ENCODE measurements around the gene AHCYL2. TPM values are rescaled to one million over a fixed set of nuclear protein-coding genes. Genes with fewer than 3 reads are reported as not detected.

AHCYL2 gene
- total and polyA plus RNA-seq, 4 donors: 2.0 to 10.0 (median 3.6) TPM

DNA sequence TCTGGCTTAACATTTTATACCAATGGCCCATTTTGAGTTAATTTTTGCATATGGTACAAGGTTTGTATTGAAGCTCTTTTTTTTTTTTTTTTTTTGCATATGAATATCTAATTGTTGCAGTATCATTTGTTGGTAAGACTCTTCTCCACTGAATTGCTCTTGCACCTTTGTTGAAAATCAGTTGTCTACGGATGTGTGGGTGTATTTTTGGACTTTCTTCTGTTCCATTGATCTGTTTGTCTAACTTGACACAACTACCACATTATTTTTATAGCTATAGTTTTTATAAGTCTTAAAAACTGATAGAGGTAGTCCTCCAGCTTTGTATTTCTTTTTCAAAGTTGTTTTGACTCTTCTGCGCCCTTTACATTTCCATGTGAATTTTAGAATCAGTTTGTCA is 53.9 kb downstream of the AHCYL2 start:
- WGBS: 65% methylated on average over 2 of the region's 2 CpGs
- no peak overlapping the region for H3K4me3 ChIP-seq (ENCODE audit: low read depth in 1 of 3, low read length in 3 of 3)
- no peaks in the 10 kb centered on the region for H3K27me3 ChIP-seq (ENCODE audit: control insufficient read depth in 4 of 4, insufficient read depth in 4 of 4, low read length in 3 of 4)
- peaks cover 1 to 6% (median 3%) of the 10 kb centered on the region in 4 donors for H3K4me1 ChIP-seq (ENCODE audit: control insufficient read depth in 4 of 4, insufficient read depth in 4 of 4, low read length in 3 of 4)
- DNase-seq (ENCODE audit: low spot score): no peak
- no peaks in the 10 kb centered on the region for H3K36me3 ChIP-seq (ENCODE audit: control insufficient read depth in 4 of 4, insufficient read depth in 3 of 4, low read depth in 1 of 4, low read length in 3 of 4)
- H3K27ac ChIP-seq (ENCODE audit: low read depth in 1 of 2, low read length in 2 of 2): no peak overlapping the region
- no peaks in the 10 kb centered on the region for H3K9me3 ChIP-seq (ENCODE audit: control insufficient read depth in 4 of 4, low read length in 3 of 4)
- no peak overlapping the region for H3K9ac ChIP-seq (ENCODE audit: low read depth in 1 of 2, low read length in 2 of 2)
- TF ChIP-seq HNF4A (conservative IDR thresholded peaks at IDR 0.05) (peak; percentile 24 to 55), FOXA1 (IDR thresholded peaks at IDR 0.05) (no peak), FOXA2 (IDR thresholded peaks at IDR 0.05) (no peak), GABPA (IDR thresholded peaks at IDR 0.05 in 1 of 2, conservative IDR thresholded peaks at IDR 0.05 in 1 of 2) (no peak), YY1 (IDR thresholded peaks at IDR 0.05) (peak; percentile 17), RAD21 (IDR thresholded peaks at IDR 0.05) (no peak), NR2F2 (IDR thresholded peaks at IDR 0.05) (no peak)
- TF ChIP-seq, protein P1, sequence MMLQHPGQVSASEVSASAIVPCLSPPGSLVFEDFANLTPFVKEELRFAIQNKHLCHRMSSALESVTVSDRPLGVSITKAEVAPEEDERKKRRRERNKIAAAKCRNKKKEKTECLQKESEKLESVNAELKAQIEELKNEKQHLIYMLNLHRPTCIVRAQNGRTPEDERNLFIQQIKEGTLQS (IDR thresholded peaks at IDR 0.05): no peak
- TF ChIP-seq, protein P2, sequence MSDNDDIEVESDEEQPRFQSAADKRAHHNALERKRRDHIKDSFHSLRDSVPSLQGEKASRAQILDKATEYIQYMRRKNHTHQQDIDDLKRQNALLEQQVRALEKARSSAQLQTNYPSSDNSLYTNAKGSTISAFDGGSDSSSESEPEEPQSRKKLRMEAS (IDR thresholded peaks at IDR 0.05): no peak

DNA sequence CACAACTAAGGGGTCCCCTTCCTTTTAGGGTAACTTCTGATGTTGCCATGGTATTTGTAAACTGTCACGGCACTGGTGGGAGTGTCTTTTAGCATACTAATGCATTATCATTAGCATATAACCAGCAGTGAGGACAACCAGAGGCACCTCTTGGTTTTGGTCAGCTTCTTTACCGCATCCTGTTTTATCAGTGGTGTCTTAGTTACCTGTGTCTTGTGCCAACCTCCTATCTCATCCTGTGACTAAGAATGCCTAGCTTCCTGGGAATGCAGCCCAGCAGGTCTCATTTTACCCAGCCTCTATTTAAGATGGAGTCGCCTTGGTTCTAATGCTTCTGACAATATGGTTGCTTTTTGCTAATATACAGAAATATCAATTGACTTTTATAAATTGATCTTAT is 54.9 kb downstream of the AHCYL2 start:
- Histone ChIP-seq H3K9ac (ENCODE audit: low read depth in 1 of 2, low read length in 2 of 2) (no peak overlapping the region), H3K9me3 (ENCODE audit: control insufficient read depth in 4 of 4, low read length in 3 of 4) (no peaks in the 10 kb centered on the region), H3K4me1 (ENCODE audit: control insufficient read depth in 4 of 4, insufficient read depth in 4 of 4, low read length in 3 of 4) (peaks cover 1 to 7% (median 5%) of the 10 kb centered on the region in 4 donors), H3K27me3 (ENCODE audit: control insufficient read depth in 4 of 4, insufficient read depth in 4 of 4, low read length in 3 of 4) (no peaks in the 10 kb centered on the region), H3K4me3 (ENCODE audit: low read depth in 1 of 3, low read length in 3 of 3) (no peak overlapping the region), H3K27ac (ENCODE audit: low read depth in 1 of 2, low read length in 2 of 2) (no peak overlapping the region), H3K36me3 (ENCODE audit: control insufficient read depth in 4 of 4, insufficient read depth in 3 of 4, low read depth in 1 of 4, low read length in 3 of 4) (no peaks in the 10 kb centered on the region)
- DNase-seq (ENCODE audit: low spot score): no peak
- WGBS: 92% methylated on average over 3 of the region's 3 CpGs
- TF ChIP-seq FOXA1 (IDR thresholded peaks at IDR 0.05) (no peak), FOXA2 (IDR thresholded peaks at IDR 0.05) (no peak), NR2F2 (IDR thresholded peaks at IDR 0.05) (no peak), TAF1 (conservative IDR thresholded peaks at IDR 0.05) (no peak), JUND (IDR thresholded peaks at IDR 0.05) (no peak), HNF4G (IDR thresholded peaks at IDR 0.05) (no peak), RAD21 (IDR thresholded peaks at IDR 0.05) (no peak), EGR1 (IDR thresholded peaks at IDR 0.05; ENCODE audit: low read depth in 2 of 2) (no peak), GABPA (IDR thresholded peaks at IDR 0.05 in 1 of 2, conservative IDR thresholded peaks at IDR 0.05 in 1 of 2) (no peak), SP1 (IDR thresholded peaks at IDR 0.05) (no peak), YY1 (IDR thresholded peaks at IDR 0.05) (no peak), HNF4A (conservative IDR thresholded peaks at IDR 0.05) (no peak)
- TF ChIP-seq, protein P3, sequence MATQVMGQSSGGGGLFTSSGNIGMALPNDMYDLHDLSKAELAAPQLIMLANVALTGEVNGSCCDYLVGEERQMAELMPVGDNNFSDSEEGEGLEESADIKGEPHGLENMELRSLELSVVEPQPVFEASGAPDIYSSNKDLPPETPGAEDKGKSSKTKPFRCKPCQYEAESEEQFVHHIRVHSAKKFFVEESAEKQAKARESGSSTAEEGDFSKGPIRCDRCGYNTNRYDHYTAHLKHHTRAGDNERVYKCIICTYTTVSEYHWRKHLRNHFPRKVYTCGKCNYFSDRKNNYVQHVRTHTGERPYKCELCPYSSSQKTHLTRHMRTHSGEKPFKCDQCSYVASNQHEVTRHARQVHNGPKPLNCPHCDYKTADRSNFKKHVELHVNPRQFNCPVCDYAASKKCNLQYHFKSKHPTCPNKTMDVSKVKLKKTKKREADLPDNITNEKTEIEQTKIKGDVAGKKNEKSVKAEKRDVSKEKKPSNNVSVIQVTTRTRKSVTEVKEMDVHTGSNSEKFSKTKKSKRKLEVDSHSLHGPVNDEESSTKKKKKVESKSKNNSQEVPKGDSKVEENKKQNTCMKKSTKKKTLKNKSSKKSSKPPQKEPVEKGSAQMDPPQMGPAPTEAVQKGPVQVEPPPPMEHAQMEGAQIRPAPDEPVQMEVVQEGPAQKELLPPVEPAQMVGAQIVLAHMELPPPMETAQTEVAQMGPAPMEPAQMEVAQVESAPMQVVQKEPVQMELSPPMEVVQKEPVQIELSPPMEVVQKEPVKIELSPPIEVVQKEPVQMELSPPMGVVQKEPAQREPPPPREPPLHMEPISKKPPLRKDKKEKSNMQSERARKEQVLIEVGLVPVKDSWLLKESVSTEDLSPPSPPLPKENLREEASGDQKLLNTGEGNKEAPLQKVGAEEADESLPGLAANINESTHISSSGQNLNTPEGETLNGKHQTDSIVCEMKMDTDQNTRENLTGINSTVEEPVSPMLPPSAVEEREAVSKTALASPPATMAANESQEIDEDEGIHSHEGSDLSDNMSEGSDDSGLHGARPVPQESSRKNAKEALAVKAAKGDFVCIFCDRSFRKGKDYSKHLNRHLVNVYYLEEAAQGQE (IDR thresholded peaks at IDR 0.05): no peak
- TF ChIP-seq, protein P1 (IDR thresholded peaks at IDR 0.05): no peak
- TF ChIP-seq, protein P4, sequence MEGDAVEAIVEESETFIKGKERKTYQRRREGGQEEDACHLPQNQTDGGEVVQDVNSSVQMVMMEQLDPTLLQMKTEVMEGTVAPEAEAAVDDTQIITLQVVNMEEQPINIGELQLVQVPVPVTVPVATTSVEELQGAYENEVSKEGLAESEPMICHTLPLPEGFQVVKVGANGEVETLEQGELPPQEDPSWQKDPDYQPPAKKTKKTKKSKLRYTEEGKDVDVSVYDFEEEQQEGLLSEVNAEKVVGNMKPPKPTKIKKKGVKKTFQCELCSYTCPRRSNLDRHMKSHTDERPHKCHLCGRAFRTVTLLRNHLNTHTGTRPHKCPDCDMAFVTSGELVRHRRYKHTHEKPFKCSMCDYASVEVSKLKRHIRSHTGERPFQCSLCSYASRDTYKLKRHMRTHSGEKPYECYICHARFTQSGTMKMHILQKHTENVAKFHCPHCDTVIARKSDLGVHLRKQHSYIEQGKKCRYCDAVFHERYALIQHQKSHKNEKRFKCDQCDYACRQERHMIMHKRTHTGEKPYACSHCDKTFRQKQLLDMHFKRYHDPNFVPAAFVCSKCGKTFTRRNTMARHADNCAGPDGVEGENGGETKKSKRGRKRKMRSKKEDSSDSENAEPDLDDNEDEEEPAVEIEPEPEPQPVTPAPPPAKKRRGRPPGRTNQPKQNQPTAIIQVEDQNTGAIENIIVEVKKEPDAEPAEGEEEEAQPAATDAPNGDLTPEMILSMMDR (IDR thresholded peaks at IDR 0.05; ENCODE audit: low read depth, low read length, missing input control): no peak
- TF ChIP-seq, protein P5, sequence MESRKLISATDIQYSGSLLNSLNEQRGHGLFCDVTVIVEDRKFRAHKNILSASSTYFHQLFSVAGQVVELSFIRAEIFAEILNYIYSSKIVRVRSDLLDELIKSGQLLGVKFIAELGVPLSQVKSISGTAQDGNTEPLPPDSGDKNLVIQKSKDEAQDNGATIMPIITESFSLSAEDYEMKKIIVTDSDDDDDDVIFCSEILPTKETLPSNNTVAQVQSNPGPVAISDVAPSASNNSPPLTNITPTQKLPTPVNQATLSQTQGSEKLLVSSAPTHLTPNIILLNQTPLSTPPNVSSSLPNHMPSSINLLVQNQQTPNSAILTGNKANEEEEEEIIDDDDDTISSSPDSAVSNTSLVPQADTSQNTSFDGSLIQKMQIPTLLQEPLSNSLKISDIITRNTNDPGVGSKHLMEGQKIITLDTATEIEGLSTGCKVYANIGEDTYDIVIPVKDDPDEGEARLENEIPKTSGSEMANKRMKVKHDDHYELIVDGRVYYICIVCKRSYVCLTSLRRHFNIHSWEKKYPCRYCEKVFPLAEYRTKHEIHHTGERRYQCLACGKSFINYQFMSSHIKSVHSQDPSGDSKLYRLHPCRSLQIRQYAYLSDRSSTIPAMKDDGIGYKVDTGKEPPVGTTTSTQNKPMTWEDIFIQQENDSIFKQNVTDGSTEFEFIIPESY (IDR thresholded peaks at IDR 0.05): no peak
- TF ChIP-seq, protein P2 (IDR thresholded peaks at IDR 0.05): no peak
